GM19324 (cell line): Measurements from ENCODE around the gene VDR.

ENCODE experiments used
- ATAC-seq: cut with Tn5 transposase; IDR thresholded peaks from one replicate; pipeline ENCODE4 v1.9.1; 2021; ENCODE audit warnings: mild to moderate bottlenecking, moderate library complexity; ENCODE audit not compliant: unreplicated experiment, low FRiP score

Gene VDR

GRCh38 chr12:47800582-47800981 lies 104.2 kb downstream of the VDR start:
- no peak for ATAC-seq

GRCh38 chr12:47799357-47799955 lies 105.3 kb downstream of the VDR start:
- no peak for ATAC-seq

GRCh38 chr12:47798382-47798948 lies 106.3 kb downstream of the VDR start:
- no peak for ATAC-seq

- ATAC-seq: no peak
These were observed 107.4 kb downstream of the VDR start for GRCh38 chr12:47797441-47797840.

GRCh38 chr12:47795814-47796411 lies 108.9 kb downstream of the VDR start:
- no peak for ATAC-seq

- ATAC-seq: no peak
These were observed 109.5 kb downstream of the VDR start for GRCh38 chr12:47795121-47795813.

GRCh38 chr12:47794679-47795078 lies 110.1 kb downstream of the VDR start:
- ATAC-seq: no peak

- no peak for ATAC-seq
These were observed 111.6 kb downstream of the VDR start for GRCh38 chr12:47793015-47793681.

GRCh38 chr12:47791874-47792273 lies 112.9 kb downstream of the VDR start:
- ATAC-seq: no peak
